OCI-LY1 (cell line): ENCODE results near the gene NODAL.

Experiments
- H2AFZ ChIP-seq: fragments of 200-600 bp; sonication (generic), shearing (Covaris generic); 2 replicates; pipeline ENCODE4 v1.6.0; 2014; ENCODE audit warnings: antibody characterized with exemption, mild to moderate bottlenecking, low read length
- H3F3A ChIP-seq: fragments of 200-600 bp; sonication (generic), shearing (Covaris generic); 2 replicates; pipeline ENCODE4 v1.6.0; 2014; ENCODE audit warnings: mild to moderate bottlenecking, antibody characterized with exemption, low read length, moderate library complexity; ENCODE audit not compliant: insufficient read depth
- H3K27ac ChIP-seq: fragments of 200-600 bp; sonication (generic); 2 replicates; pipeline ENCODE4 v1.5.1; 2014; ENCODE audit warnings: low read length, mixed run types, mild to moderate bottlenecking, low read depth; ENCODE audit not compliant: poor library complexity, severe bottlenecking
- H3K27me3 ChIP-seq: fragments of 200-600 bp; sonication (generic); 2 replicates; pipeline ENCODE4 v1.6.0; 2014; ENCODE audit warnings: antibody characterized with exemption, mild to moderate bottlenecking, low read length, moderate library complexity; ENCODE audit not compliant: insufficient read depth
- H3K36me3 ChIP-seq: fragments of 200-600 bp; sonication (generic); 2 replicates; pipeline ENCODE4 v1.6.1; 2014; ENCODE audit warnings: mild to moderate bottlenecking, antibody characterized with exemption, low read length, moderate library complexity, mixed read lengths; ENCODE audit not compliant: insufficient read depth
- H3K4me1 ChIP-seq: fragments of 200-600 bp; sonication (generic); 2 replicates; pipeline ENCODE4 v1.5.1; 2014; ENCODE audit warnings: mild to moderate bottlenecking, low read length, moderate library complexity; ENCODE audit not compliant: insufficient read depth, severe bottlenecking
- H3K4me2 ChIP-seq: fragments of 200-600 bp; sonication (generic), shearing (Covaris generic); 2 replicates; pipeline ENCODE4 v1.6.1; 2014; ENCODE audit warnings: low read length
- H3K4me3 ChIP-seq: fragments of 200-600 bp; sonication (generic); 2 replicates; pipeline ENCODE4 v1.5.1; 2014; ENCODE audit warnings: low read length, low read depth, mild to moderate bottlenecking, mixed read lengths; ENCODE audit not compliant: poor library complexity, severe bottlenecking
- H3K79me2 ChIP-seq: fragments of 200-600 bp; shearing (Covaris generic); 2 replicates; pipeline ENCODE4 v1.6.1; 2016; ENCODE audit warnings: mixed run types, low read length, mixed read lengths; ENCODE audit not compliant: insufficient read depth
- H3K9ac ChIP-seq: fragments of 200-600 bp; sonication (generic), shearing (Covaris generic); 2 replicates; pipeline ENCODE4 v1.6.1; 2014; ENCODE audit warnings: mild to moderate bottlenecking, low read length, mixed read lengths
- H3K9me2 ChIP-seq: fragments of 200-600 bp; sonication (generic), shearing (Covaris generic); 2 replicates; pipeline ENCODE4 v1.6.1; 2014; ENCODE audit warnings: low read depth, mild to moderate bottlenecking, low read length, mixed read lengths
- H3K9me3 ChIP-seq: fragments of 200-600 bp; shearing (Covaris generic); 2 replicates; pipeline ENCODE4 v1.6.1; 2014; ENCODE audit warnings: low read length, mixed read lengths
- H4K20me1 ChIP-seq: fragments of 200-600 bp; sonication (generic), shearing (Covaris generic); 2 replicates; pipeline ENCODE4 v1.6.0; 2016; ENCODE audit warnings: mild to moderate bottlenecking, low read length; ENCODE audit not compliant: insufficient read depth
- CTCF ChIP-seq: fragments of 200-600 bp; sonication (generic), shearing (Covaris generic); IDR thresholded peaks from 2 replicates; pipeline ENCODE4 v1.5.1; 2017; ENCODE audit warnings: mild to moderate bottlenecking, antibody characterized with exemption, low read length, moderate library complexity, mixed read lengths
- EZH2 ChIP-seq: fragments of 200-600 bp; sonication (generic), shearing (Covaris generic); IDR thresholded peaks from 2 replicates; pipeline ENCODE4 v1.8.0; 2017; ENCODE audit warnings: borderline replicate concordance, mixed run types, mild to moderate bottlenecking, antibody characterized with exemption, low read length, moderate library complexity, mixed read lengths

Gene NODAL

GRCh38 chr10:70435241-70436085 lies 6.0 kb downstream of the NODAL start:
- no peak overlapping the region for H3K27ac ChIP-seq
- TF ChIP-seq CTCF, result no peak
- no peak for TF ChIP-seq EZH2
- no peak overlapping the region for H2AFZ ChIP-seq

GRCh38 chr10:70433581-70434280 lies 7.8 kb downstream of the NODAL start:
- Histone ChIP-seq H3K4me2 (no peak overlapping the region), H3K4me1 (no peaks in the 10 kb centered on the region), H2AFZ (no peak overlapping the region), H3K4me3 (no peak overlapping the region), H3K27me3 (no peaks in the 10 kb centered on the region), H3K36me3 (peaks cover 11% of the 10 kb centered on the region; the same call in 1 of the 2 replicates), H3K27ac (no peak overlapping the region), H3K79me2 (no peaks in the 10 kb centered on the region), H3F3A (no peaks in the 10 kb centered on the region), H4K20me1 (no peaks in the 10 kb centered on the region), H3K9me3 (no peaks in the 10 kb centered on the region), H3K9me2 (no peaks in the 10 kb centered on the region), H3K9ac (no peak overlapping the region)
- TF ChIP-seq CTCF, result no peak

More at GRCh38 chr10:70435241-70436085, 6.0 kb downstream of the NODAL start:
- Histone ChIP-seq H3K36me3 (0 out of 2 replicates have a peak, but pooled peaks cover 2% of the 10 kb centered on the region), H3F3A (no peaks in the 10 kb centered on the region), H3K79me2 (no peaks in the 10 kb centered on the region), H4K20me1 (no peaks in the 10 kb centered on the region), H3K27me3 (peaks cover 3% of the 10 kb centered on the region; the same call in 1 of the 2 replicates), H3K4me3 (no peak overlapping the region), H3K9ac (no peak overlapping the region), H3K4me2 (no peak overlapping the region), H3K9me2 (no peaks in the 10 kb centered on the region), H3K4me1 (no peaks in the 10 kb centered on the region), H3K9me3 (no peaks in the 10 kb centered on the region)

GRCh38 chr10:70432561-70433263 lies 8.8 kb downstream of the NODAL start:
- no peaks in the 10 kb centered on the region for H3K79me2 ChIP-seq
- H3K27ac ChIP-seq, result no peak overlapping the region
- peaks cover 22% of the 10 kb centered on the region; the same call in 1 of the 2 replicates for H3K36me3 ChIP-seq
- H3K27me3 ChIP-seq, result no peaks in the 10 kb centered on the region
- no peak overlapping the region for H3K4me3 ChIP-seq
- no peaks in the 10 kb centered on the region for H4K20me1 ChIP-seq
- H3F3A ChIP-seq, result no peaks in the 10 kb centered on the region
- H3K9me3 ChIP-seq, result no peaks in the 10 kb centered on the region
- H3K9ac ChIP-seq, result no peak overlapping the region
- no peak for TF ChIP-seq CTCF
- TF ChIP-seq EZH2, result no peak
- no peak overlapping the region for H3K4me2 ChIP-seq
- no peaks in the 10 kb centered on the region for H3K4me1 ChIP-seq
- H3K9me2 ChIP-seq, result no peaks in the 10 kb centered on the region
- H2AFZ ChIP-seq, result no peak overlapping the region
